IMR-90 (cell line): ENCODE data around the gene ATP5ME. TPM values are rescaled to one million over a fixed set of nuclear protein-coding genes. Genes with fewer than 3 reads are reported as not detected.

Source experiments
- ATAC-seq: fragments of 200-7000 bp; cut with Tn5 transposase; 2 replicates; pipeline ENCODE4 v1.9.1; 2020; ENCODE audit warnings: low read depth, mild to moderate bottlenecking, moderate library complexity
- BruUV-seq: library from RNA; stranded (reverse); fragments of 400-500 nt; replicated peaks from 2 replicates; lab custom pipeline; 2021; lab: Mats Ljungman, UMichigan
- CTCF ChIA-PET: fragments of 300-600 bp; formaldehyde crosslinking; extraction: SDS; loops from one replicate; lab custom pipeline; 2021; ENCODE audit warnings: antibody characterized with exemption; lab: Yijun Ruan, JAX
- POLR2A ChIA-PET: fragments of 300-600 bp; sonication (Branson Sonifier 250); formaldehyde crosslinking; loops from one replicate; lab custom pipeline; 2022; ENCODE audit warnings: antibody characterized with exemption; ENCODE audit not compliant: unreplicated experiment; lab: Charles Lee
- DNase-seq: peaks from one replicate; pipeline ENCODE4 v3.0.0; 2013
- H2AFZ ChIP-seq: replicated peaks from 2 replicates; pipeline ENCODE3; 2013; ENCODE audit warnings: low read length, mild to moderate bottlenecking; ENCODE audit not compliant: poor library complexity
- H2AK5ac ChIP-seq: 2 replicates; pipeline ENCODE4 v1.6.1; 2013; ENCODE audit warnings: low read depth, low read length, inconsistent platforms
- H2AK9ac ChIP-seq: replicated peaks from 2 replicates; pipeline ENCODE3; 2013; ENCODE audit warnings: mild to moderate bottlenecking, low read depth, low read length, moderate library complexity; ENCODE audit not compliant: poor library complexity
- H2BK120ac ChIP-seq: 2 replicates; pipeline ENCODE4 v1.6.1; 2013; ENCODE audit warnings: low read depth, low read length, inconsistent platforms
- H2BK15ac ChIP-seq: 3 replicates; pipeline ENCODE4 v1.6.1; 2013; ENCODE audit warnings: low read depth, low read length, inconsistent platforms
- H2BK20ac ChIP-seq: 2 replicates; pipeline ENCODE4 v1.6.1; 2013; ENCODE audit warnings: low read depth, mild to moderate bottlenecking, inconsistent platforms, low read length, moderate library complexity
- H2BK5ac ChIP-seq: 2 replicates; pipeline ENCODE4 v1.6.1; 2013; ENCODE audit warnings: mild to moderate bottlenecking, low read depth, low read length, inconsistent platforms; ENCODE audit not compliant: poor library complexity, severe bottlenecking
- H3K14ac ChIP-seq: replicated peaks from 2 replicates; pipeline ENCODE4 v1.6.1; 2013; ENCODE audit warnings: low read depth, low read length, inconsistent platforms
- H3K18ac ChIP-seq: 2 replicates; pipeline ENCODE4 v1.6.1; 2013; ENCODE audit warnings: low read depth, low read length, control low read depth
- H3K23ac ChIP-seq: 2 replicates; pipeline ENCODE4 v1.6.1; 2013; ENCODE audit warnings: low read depth, low read length, inconsistent platforms
- H3K27ac ChIP-seq: 2 replicates; pipeline ENCODE4 v1.5.1; 2013; ENCODE audit warnings: mild to moderate bottlenecking, control low read depth, low read length; ENCODE audit not compliant: insufficient read depth
- H3K27me3 ChIP-seq: 2 replicates; pipeline ENCODE4 v1.6.1; 2013; ENCODE audit warnings: low read length; ENCODE audit not compliant: control insufficient read depth, insufficient read depth
- H3K36me3 ChIP-seq: 2 replicates; pipeline ENCODE4 v1.6.1; 2013; ENCODE audit warnings: low read length, mixed read lengths; ENCODE audit not compliant: control insufficient read depth, insufficient read depth
- H3K4ac ChIP-seq: 2 replicates; pipeline ENCODE4 v1.6.1; 2013; ENCODE audit warnings: low read depth, low read length, inconsistent platforms
- H3K4me1 ChIP-seq: 2 replicates; pipeline ENCODE4 v1.6.1; 2013; ENCODE audit warnings: low read length, mixed read lengths; ENCODE audit not compliant: control insufficient read depth, insufficient read depth
- H3K4me2 ChIP-seq: 2 replicates; pipeline ENCODE4 v1.6.1; 2013; ENCODE audit warnings: low read depth, mild to moderate bottlenecking, control low read depth, low read length, moderate library complexity
- H3K4me3 ChIP-seq: 2 replicates; pipeline ENCODE4 v1.5.1; 2013; ENCODE audit warnings: low read depth, mild to moderate bottlenecking, control low read depth, low read length, moderate library complexity; ENCODE audit not compliant: insufficient read depth
- H3K56ac ChIP-seq: 2 replicates; pipeline ENCODE4 v1.6.1; 2013; ENCODE audit warnings: low read length, inconsistent platforms; ENCODE audit not compliant: insufficient read depth; ENCODE audit errors: extremely low read depth
- H3K79me1 ChIP-seq, 2 experiments: 2 replicates each; pipeline ENCODE4 v1.6.1; 2013; ENCODE audit warnings: low read length in 2 of 2, inconsistent platforms in 1 of 2, low read depth in 1 of 2
- H3K9ac ChIP-seq: 2 replicates; pipeline ENCODE4 v1.6.1; 2013; ENCODE audit warnings: low read depth, low read length, control low read depth
- H3K9me1 ChIP-seq: 2 replicates; pipeline ENCODE4 v1.6.1; 2013; ENCODE audit warnings: low read length, inconsistent platforms; ENCODE audit not compliant: insufficient read depth
- H3K9me3 ChIP-seq: 2 replicates; pipeline ENCODE4 v1.6.1; 2013; ENCODE audit warnings: low read length; ENCODE audit not compliant: control insufficient read depth, insufficient read depth
- H4K20me1 ChIP-seq: 2 replicates; pipeline ENCODE4 v1.6.1; 2013; ENCODE audit warnings: low read length, inconsistent platforms; ENCODE audit not compliant: insufficient read depth
- H4K5ac ChIP-seq: 2 replicates; pipeline ENCODE4 v1.6.1; 2013; ENCODE audit warnings: mild to moderate bottlenecking, low read depth, low read length, control low read depth
- H4K8ac ChIP-seq, 2 experiments: 2 replicates each; pipeline ENCODE4 v1.6.1; 2013; ENCODE audit warnings: low read depth in 2 of 2, low read length in 2 of 2, control low read depth in 1 of 2, inconsistent platforms in 1 of 2
- H4K91ac ChIP-seq: 2 replicates; pipeline ENCODE4 v1.6.1; 2013; ENCODE audit warnings: low read depth, low read length, inconsistent platforms; ENCODE audit not compliant: insufficient read depth
- BHLHE40 ChIP-seq: fragments of 150-350 bp; IDR thresholded peaks from 2 replicates; pipeline ENCODE4 v1.6.1; 2016; ENCODE audit warnings: mild to moderate bottlenecking, low read depth, low read length
- CEBPB ChIP-seq: IDR thresholded peaks from 2 replicates; pipeline ENCODE4 v1.6.1; 2012; ENCODE audit warnings: low read depth, low read length, improper control_type of control experiment
- CHD1 ChIP-seq: IDR thresholded peaks from 2 replicates; pipeline ENCODE4 v1.6.1; 2012; ENCODE audit warnings: low read depth, low read length, improper control_type of control experiment
- FOS ChIP-seq: fragments of 150-350 bp; IDR thresholded peaks from 2 replicates; pipeline ENCODE4 v1.6.1; 2016; ENCODE audit warnings: low read depth, low read length
- MAFK ChIP-seq: IDR thresholded peaks from 2 replicates; pipeline ENCODE4 v1.6.1; 2012; ENCODE audit warnings: low read depth, low read length, improper control_type of control experiment
- MAZ ChIP-seq: IDR thresholded peaks from 2 replicates; pipeline ENCODE4 v1.6.1; 2012; ENCODE audit warnings: low read depth, mild to moderate bottlenecking, low read length, improper control_type of control experiment, moderate library complexity, borderline replicate concordance
- MXI1 ChIP-seq: IDR thresholded peaks from 2 replicates; pipeline ENCODE4 v1.6.1; 2012; ENCODE audit warnings: low read depth, mild to moderate bottlenecking, low read length, moderate library complexity, borderline replicate concordance
- NFE2L2 ChIP-seq: fragments of 150-350 bp; IDR thresholded peaks from 2 replicates; pipeline ENCODE4 v1.6.1; 2016; ENCODE audit warnings: low read depth, mild to moderate bottlenecking, low read length
- RAD21 ChIP-seq: IDR thresholded peaks from 2 replicates; pipeline ENCODE4 v1.6.1; 2012; ENCODE audit warnings: low read length, improper control_type of control experiment
- RCOR1 ChIP-seq: IDR thresholded peaks from 2 replicates; pipeline ENCODE4 v1.6.1; 2012; ENCODE audit warnings: mild to moderate bottlenecking, low read length, improper control_type of control experiment; ENCODE audit not compliant: insufficient replicate concordance
- RFX5 ChIP-seq: IDR thresholded peaks from 2 replicates; pipeline ENCODE4 v1.8.0; 2012; ENCODE audit warnings: low read depth, mild to moderate bottlenecking, low read length, moderate library complexity
- SMC3 ChIP-seq: fragments of 150-350 bp; IDR thresholded peaks from 2 replicates; pipeline ENCODE4 v1.6.1; 2016; ENCODE audit warnings: low read depth, mild to moderate bottlenecking, antibody characterized with exemption, low read length, moderate library complexity
- WGBS, 2 experiments: methylation state at CpG; one replicate each; pipeline versions ENCODE4 v1.1.5 to v1.1.7; 2013; ENCODE audit warnings: missing lambda C conversion rate in 2 of 2; ENCODE audit not compliant: insufficient read length in 1 of 2; ENCODE audit errors: extremely low coverage in 2 of 2; 5-methylcytosine and 5-hydroxymethylcytosine counted together
- dilution Hi-C: fragments of 300-500 bp; cut with HindIII; formaldehyde crosslinking; loops from one replicate; pipeline ENCODE4 v1.14.3; 2018; ENCODE audit warnings: low sequenced_read_pairs; ENCODE audit not compliant: unreplicated experiment
- in situ Hi-C: fragments of 300-500 bp; cut with MboI; formaldehyde crosslinking; loops from 3 replicates; pipeline ENCODE4 v1.14.3; 2019; ENCODE audit warnings: low sequenced_read_pairs, inconsistent platforms, mixed read lengths
- intact Hi-C: fragments of 100-400 bp; cut with micrococcal nuclease; formaldehyde crosslinking; loops from 2 replicates; pipeline ENCODE4 v1.10.0; 2022
- polyA plus RNA-seq, 3 experiments: library from polyadenylated mRNA; depleted of rRNA; stranded (reverse); fragments of >200 nt; gene quantifications; 2 replicates each; pipeline ENCODE4 v1.2.3, GENCODE V29; 2012; ENCODE audit warnings: low replicate concordance in 1 of 3
- total RNA-seq: library from RNA; depleted of rRNA; stranded (reverse); fragments of >200 nt; gene quantifications from 2 replicates; pipeline ENCODE4 v1.2.3, GENCODE V29; 2012
- TF ChIP-seq, protein P1 (sequence below): fragments of 150-350 bp; IDR thresholded peaks from 2 replicates; pipeline ENCODE4 v1.6.1; 2017; ENCODE audit warnings: mild to moderate bottlenecking, antibody characterized with exemption, low read length, low read depth
- TF ChIP-seq, protein P2 (sequence below): fragments of 150-350 bp; IDR thresholded peaks from 2 replicates; pipeline ENCODE4 v1.6.1; 2016; ENCODE audit warnings: low read depth, mild to moderate bottlenecking, low read length, moderate library complexity, borderline replicate concordance

ATP5ME gene
- total and polyA plus RNA-seq, 2 of the 4 experiments (the other 2 are of a cell fraction): 39.3 to 603 TPM

DNA sequence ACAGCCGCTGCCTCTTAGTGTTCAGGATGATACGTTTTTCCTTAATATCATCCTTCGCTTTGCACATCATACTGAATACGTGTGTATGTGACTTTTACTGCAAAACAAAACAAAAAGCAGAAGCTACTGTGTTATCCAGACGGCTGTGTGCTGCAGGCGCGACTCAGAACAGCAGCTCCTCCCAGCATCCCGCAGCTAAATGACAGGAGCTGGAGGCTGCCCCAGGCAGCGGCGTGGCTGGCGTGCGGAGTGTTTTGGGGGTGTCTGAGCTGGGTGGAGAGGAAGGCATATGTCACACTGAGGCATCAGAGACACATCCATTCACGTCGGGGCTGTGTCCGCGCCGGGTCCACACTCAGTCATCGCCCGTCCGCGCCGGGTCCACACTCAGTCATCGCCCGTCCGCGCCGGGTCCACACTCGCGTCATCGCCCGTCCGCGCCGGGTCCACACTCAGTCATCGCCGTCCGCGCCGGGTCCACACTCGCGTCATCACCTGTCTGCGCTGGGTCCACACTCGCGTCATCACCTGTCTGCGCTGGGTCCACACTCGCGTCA is 48.2 kb upstream of the ATP5ME start:
- ChIA-PET POLR2A (no interaction called here), CTCF (no interaction called here)
- H4K5ac ChIP-seq: no peak overlapping the region
- no peak overlapping the region for H3K9ac ChIP-seq
- peaks cover 15% of the 10 kb centered on the region for H3K4me1 ChIP-seq
- H3K14ac ChIP-seq: no peak overlapping the region
- H3K27ac ChIP-seq: no peak overlapping the region
- H3K4ac ChIP-seq: no peak overlapping the region
- 96% methylated on average over 33 of the region's 47 CpGs; no CpG with 5 or more reads in 1 of the 2 experiments for WGBS, 2 experiments
- no peak overlapping the region for H3K23ac ChIP-seq
- no peak overlapping the region for H4K91ac ChIP-seq
- no peak overlapping the region for H2BK5ac ChIP-seq
- H3K56ac ChIP-seq: no peak overlapping the region
- no peak overlapping the region for H3K18ac ChIP-seq
- no peak overlapping the region for H3K4me2 ChIP-seq
- intact Hi-C loops (no loop called here), dilution Hi-C loops (no loop called here), in situ Hi-C loops (no loop called here)
- no TSS peak for BruUV-seq
- DNase-seq (no peak), ATAC-seq (no peak)
- H3K9me1 ChIP-seq: peaks cover 7% of the 10 kb centered on the region
- no peak overlapping the region for H2AK5ac ChIP-seq
- no peak overlapping the region for H2BK120ac ChIP-seq
- H2BK15ac ChIP-seq: no peak overlapping the region
- peaks cover 22% of the 10 kb centered on the region for H3K36me3 ChIP-seq
- H4K8ac ChIP-seq: no peak overlapping the region
- H3K27me3 ChIP-seq: no peaks in the 10 kb centered on the region
- H3K79me1 ChIP-seq: peaks cover 7 to 58% of the 10 kb centered on the region in 2 experiments
- no peak overlapping the region for H2AK9ac ChIP-seq
- TF ChIP-seq MXI1 (no peak), CEBPB (no peak), RCOR1 (no peak), MAFK (no peak), FOS (no peak), BHLHE40 (no peak), NFE2L2 (no peak), RAD21 (no peak), RFX5 (no peak), CHD1 (no peak), SMC3 (no peak), MAZ (no peak)
- TF ChIP-seq, protein P1, sequence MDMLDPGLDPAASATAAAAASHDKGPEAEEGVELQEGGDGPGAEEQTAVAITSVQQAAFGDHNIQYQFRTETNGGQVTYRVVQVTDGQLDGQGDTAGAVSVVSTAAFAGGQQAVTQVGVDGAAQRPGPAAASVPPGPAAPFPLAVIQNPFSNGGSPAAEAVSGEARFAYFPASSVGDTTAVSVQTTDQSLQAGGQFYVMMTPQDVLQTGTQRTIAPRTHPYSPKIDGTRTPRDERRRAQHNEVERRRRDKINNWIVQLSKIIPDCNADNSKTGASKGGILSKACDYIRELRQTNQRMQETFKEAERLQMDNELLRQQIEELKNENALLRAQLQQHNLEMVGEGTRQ: no peak
- TF ChIP-seq, protein P2, sequence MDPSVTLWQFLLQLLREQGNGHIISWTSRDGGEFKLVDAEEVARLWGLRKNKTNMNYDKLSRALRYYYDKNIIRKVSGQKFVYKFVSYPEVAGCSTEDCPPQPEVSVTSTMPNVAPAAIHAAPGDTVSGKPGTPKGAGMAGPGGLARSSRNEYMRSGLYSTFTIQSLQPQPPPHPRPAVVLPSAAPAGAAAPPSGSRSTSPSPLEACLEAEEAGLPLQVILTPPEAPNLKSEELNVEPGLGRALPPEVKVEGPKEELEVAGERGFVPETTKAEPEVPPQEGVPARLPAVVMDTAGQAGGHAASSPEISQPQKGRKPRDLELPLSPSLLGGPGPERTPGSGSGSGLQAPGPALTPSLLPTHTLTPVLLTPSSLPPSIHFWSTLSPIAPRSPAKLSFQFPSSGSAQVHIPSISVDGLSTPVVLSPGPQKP: no peak
- H4K20me1 ChIP-seq: peaks cover 86% of the 10 kb centered on the region
- no peak overlapping the region for H2AFZ ChIP-seq
- H3K9me3 ChIP-seq: no peaks in the 10 kb centered on the region
- no peak overlapping the region for H3K4me3 ChIP-seq
- no peak overlapping the region for H2BK20ac ChIP-seq
